ENCODE measurements around the gene XYLB.

DNA sequence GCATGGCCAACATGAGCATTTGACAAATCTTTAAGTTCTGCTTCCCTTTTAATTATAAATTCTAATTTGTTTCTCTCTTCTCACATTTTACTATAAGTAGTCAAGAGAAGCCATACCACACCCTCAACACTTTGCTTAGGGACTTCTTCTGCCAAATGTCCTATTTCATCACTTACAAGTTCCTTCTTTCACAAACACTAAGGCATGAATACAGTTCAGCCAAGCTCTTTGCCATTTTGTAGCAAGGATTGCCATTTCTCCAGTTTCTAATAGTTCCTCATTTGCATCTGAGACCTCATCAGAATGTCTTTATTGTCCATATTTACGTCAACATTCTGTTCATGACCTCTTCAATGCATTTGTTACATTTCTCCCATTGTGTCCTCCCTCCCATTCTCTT lies 35.1 kb upstream of the XYLB start:
- TF ChIP-seq CTCF (IDR thresholded peaks at IDR 0.05): no peak
- TF ChIP-seq POLR2A (IDR thresholded peaks at IDR 0.05): no peak

Data from suprapubic skin (tissue), 3 donors.